HUES64 (cell line): ENCODE results near the gene CSF1R.

Source experiments
- H3K27ac ChIP-seq: 2 replicates; pipeline ENCODE4 v1.7.0; 2013; ENCODE audit warnings: low read depth, low read length, inconsistent platforms
- H3K27me3 ChIP-seq: 2 replicates; pipeline ENCODE4 v1.6.1; 2013; ENCODE audit warnings: mild to moderate bottlenecking, low read length; ENCODE audit not compliant: insufficient read depth
- H3K36me3 ChIP-seq: 2 replicates; pipeline ENCODE4 v1.6.1; 2013; ENCODE audit warnings: mild to moderate bottlenecking, low read length; ENCODE audit not compliant: insufficient read depth
- H3K4me1 ChIP-seq: 2 replicates; pipeline ENCODE4 v1.6.1; 2013; ENCODE audit warnings: mild to moderate bottlenecking, low read length, moderate library complexity; ENCODE audit not compliant: insufficient read depth
- H3K4me3 ChIP-seq: 2 replicates; pipeline ENCODE4 v1.5.1; 2013; ENCODE audit warnings: mild to moderate bottlenecking, low read length, moderate library complexity
- H3K9ac ChIP-seq: 2 replicates; pipeline ENCODE4 v1.6.1; 2013; ENCODE audit warnings: mild to moderate bottlenecking, low read depth, low read length
- H3K9me3 ChIP-seq: 2 replicates; pipeline ENCODE4 v1.6.1; 2013; ENCODE audit warnings: low read depth, low read length; ENCODE audit not compliant: insufficient read depth
- WGBS: fragments of 150-250, 120-280 bp; methylation state at CpG from one replicate; pipeline ENCODE4 v1.1.7; 2013; ENCODE audit warnings: missing lambda C conversion rate; 5-methylcytosine and 5-hydroxymethylcytosine counted together

Gene CSF1R

GRCh38 chr5:150077996-150078801 is 8.2 kb downstream of the CSF1R start:
- Histone ChIP-seq H3K27ac (no peak overlapping the region), H3K4me1 (peaks cover 16% of the 10 kb centered on the region), H3K9ac (no peak overlapping the region), H3K27me3 (no peaks in the 10 kb centered on the region), H3K4me3 (no peak overlapping the region), H3K9me3 (no peaks in the 10 kb centered on the region), H3K36me3 (no peaks in the 10 kb centered on the region)
- WGBS: 93% methylated on average over 8 of the region's 8 CpGs

- Histone ChIP-seq H3K9me3 (no peaks in the 10 kb centered on the region), H3K9ac (no peak overlapping the region), H3K36me3 (no peaks in the 10 kb centered on the region), H3K27me3 (no peaks in the 10 kb centered on the region), H3K4me1 (peaks cover 7% of the 10 kb centered on the region), H3K4me3 (no peak overlapping the region), H3K27ac (no peak overlapping the region)
- WGBS: 90% methylated on average over 8 of the region's 8 CpGs
Measured at GRCh38 chr5:150077060-150077459, 9.3 kb downstream of the CSF1R start.

GRCh38 chr5:150075806-150076205 is 10.5 kb downstream of the CSF1R start:
- H3K9ac ChIP-seq: no peak overlapping the region
- H3K36me3 ChIP-seq: no peaks in the 10 kb centered on the region
- H3K9me3 ChIP-seq: no peaks in the 10 kb centered on the region
- no peak overlapping the region for H3K4me3 ChIP-seq
- H3K4me1 ChIP-seq: no peaks in the 10 kb centered on the region
- H3K27ac ChIP-seq: no peak overlapping the region
- no peaks in the 10 kb centered on the region for H3K27me3 ChIP-seq
- WGBS: 91% methylated on average over 4 of the region's 4 CpGs

- Histone ChIP-seq H3K36me3 (no peaks in the 10 kb centered on the region), H3K9me3 (no peaks in the 10 kb centered on the region), H3K27me3 (no peaks in the 10 kb centered on the region), H3K4me1 (no peaks in the 10 kb centered on the region), H3K27ac (no peak overlapping the region), H3K4me3 (no peak overlapping the region), H3K9ac (no peak overlapping the region)
- WGBS: 93% methylated on average over 4 of the region's 4 CpGs
Measured at GRCh38 chr5:150075233-150075632, 11.1 kb downstream of the CSF1R start.

GRCh38 chr5:150073677-150074076 is 12.7 kb downstream of the CSF1R start:
- no peak overlapping the region for H3K9ac ChIP-seq
- H3K36me3 ChIP-seq: no peaks in the 10 kb centered on the region
- H3K27ac ChIP-seq: no peak overlapping the region
- H3K4me3 ChIP-seq: no peak overlapping the region
- H3K9me3 ChIP-seq: no peaks in the 10 kb centered on the region
- no peaks in the 10 kb centered on the region for H3K4me1 ChIP-seq
- H3K27me3 ChIP-seq: no peaks in the 10 kb centered on the region
- 93% methylated on average over 3 of the region's 3 CpGs for WGBS

- Histone ChIP-seq H3K4me1 (no peaks in the 10 kb centered on the region), H3K27me3 (no peaks in the 10 kb centered on the region), H3K9ac (no peak overlapping the region), H3K27ac (no peak overlapping the region), H3K36me3 (no peaks in the 10 kb centered on the region), H3K4me3 (no peak overlapping the region), H3K9me3 (no peaks in the 10 kb centered on the region)
- whole genome bisulfite sequencing: 94% methylated on average over 5 of the region's 5 CpGs
Measured at GRCh38 chr5:150073086-150073625, 13.2 kb downstream of the CSF1R start.

- Histone ChIP-seq H3K36me3 (no peaks in the 10 kb centered on the region), H3K4me3 (no peak overlapping the region), H3K27me3 (no peaks in the 10 kb centered on the region), H3K9ac (no peak overlapping the region), H3K27ac (no peak overlapping the region), H3K4me1 (no peaks in the 10 kb centered on the region), H3K9me3 (no peaks in the 10 kb centered on the region)
- WGBS: 86% methylated on average over 3 of the region's 3 CpGs
Measured at GRCh38 chr5:150070821-150071220, 15.5 kb downstream of the CSF1R start.

GRCh38 chr5:150069672-150070627 is 16.4 kb downstream of the CSF1R start:
- no peaks in the 10 kb centered on the region for H3K36me3 ChIP-seq
- H3K9ac ChIP-seq: no peak overlapping the region
- H3K4me3 ChIP-seq: no peak overlapping the region
- 77% methylated on average over 23 of the region's 25 CpGs for WGBS
- H3K9me3 ChIP-seq: no peaks in the 10 kb centered on the region
- H3K27me3 ChIP-seq: no peaks in the 10 kb centered on the region
- no peaks in the 10 kb centered on the region; the same call in 1 of the 2 replicates for H3K4me1 ChIP-seq
- no peak overlapping the region for H3K27ac ChIP-seq

GRCh38 chr5:150068961-150069645 is 17.3 kb downstream of the CSF1R start:
- Histone ChIP-seq H3K4me1 (no peaks in the 10 kb centered on the region; the same call in 1 of the 2 replicates), H3K9ac (no peak overlapping the region), H3K36me3 (no peaks in the 10 kb centered on the region), H3K9me3 (no peaks in the 10 kb centered on the region), H3K27ac (no peak overlapping the region), H3K4me3 (no peak overlapping the region), H3K27me3 (no peaks in the 10 kb centered on the region)
- WGBS: 92% methylated on average over 12 of the region's 12 CpGs

- Histone ChIP-seq H3K4me1 (no peaks in the 10 kb centered on the region; the same call in 1 of the 2 replicates), H3K4me3 (no peak overlapping the region), H3K36me3 (no peaks in the 10 kb centered on the region), H3K9ac (no peak overlapping the region), H3K27ac (no peak overlapping the region), H3K9me3 (no peaks in the 10 kb centered on the region), H3K27me3 (no peaks in the 10 kb centered on the region)
- 87% methylated on average over 4 of the region's 4 CpGs for WGBS
Measured at GRCh38 chr5:150068472-150068871, 17.9 kb downstream of the CSF1R start.
